Peyer's patch (tissue), 4 donors: Measurements from ENCODE around the gene CLECL1. TPM values are rescaled to one million over a fixed set of nuclear protein-coding genes. Genes with fewer than 3 reads are reported as not detected.
"Not testable (repeated sequence)": the region's sequence is repeated elsewhere in the genome, so short reads cannot be mapped to it uniquely, and the experiment has no call there.

ENCODE experiments used
- DNase-seq, 3 donors: peaks; one replicate each; pipeline ENCODE4 v3.0.0-alpha.2; 2017 to 2019
- H3K27ac ChIP-seq, 4 donors: fragments of 200-600 bp; sonication (generic); one replicate each; pipeline ENCODE4 v1.5.1; 2016 to 2019
- H3K27me3 ChIP-seq, 2 donors: fragments of 200-600 bp; sonication (generic); one replicate each; pipeline ENCODE4 v1.5.1; 2019
- H3K36me3 ChIP-seq, 3 donors: fragments of 200-600 bp; sonication (generic); one replicate each; pipeline ENCODE4 v1.5.1; 2016 to 2019
- H3K4me1 ChIP-seq, 4 donors: fragments of 200-600 bp; sonication (generic); one replicate each; pipeline ENCODE4 v1.5.1; 2016 to 2019
- H3K4me3 ChIP-seq, 4 donors: fragments of 200-600 bp; sonication (generic); 1 replicate in 3 of 4; 2 replicates in 1 of 4; pipeline ENCODE4 v1.5.1; 2016 to 2019; ENCODE audit warnings: mild to moderate bottlenecking in 1 of 4
- H3K9me3 ChIP-seq, 4 donors: fragments of 200-600 bp; sonication (generic); one replicate each; pipeline ENCODE4 v1.5.1; 2016 to 2019; ENCODE audit warnings: mild to moderate bottlenecking in 1 of 4
- CTCF ChIP-seq, 6 experiments: fragments of 450-650 bp in 4 of 6; fragments of 200-600 bp in 2 of 6; sonication (generic) in 1 of 6; IDR thresholded peaks; one replicate each; pipeline ENCODE4 v1.5.1; 2017 to 2019; ENCODE audit warnings: antibody characterized with exemption in 6 of 6, mild to moderate bottlenecking in 3 of 6, moderate library complexity in 1 of 6
- POLR2A ChIP-seq, 2 donors: fragments of 450-650 bp; IDR thresholded peaks; one replicate each; pipeline ENCODE4 v1.5.1; 2017; ENCODE audit warnings: antibody characterized with exemption in 2 of 2, mild to moderate bottlenecking in 2 of 2, moderate library complexity in 2 of 2
- total RNA-seq, 4 donors: library from RNA; depleted of rRNA; stranded (reverse); fragments of >200 nt; gene quantifications; one replicate each; pipeline ENCODE4 v1.1.0, GENCODE V29; 2016

Gene CLECL1
- total RNA-seq, 4 donors from 2014 or later = 4.1 to 4.2 TPM; not detected in 2

GRCh38 chr12:9699269-9699897, 33.5 kb downstream of the CLECL1 start:
- peak overlapping the region in 1 of 4 donors; percentile 11 for H3K27ac ChIP-seq
- H3K4me3 ChIP-seq = no peak overlapping the region
- peaks cover 0 to 8% (median 0%) of the 10 kb centered on the region in 4 donors for H3K4me1 ChIP-seq
- no peak for DNase-seq
- no peaks in the 10 kb centered on the region for H3K27me3 ChIP-seq
- TF ChIP-seq CTCF (IDR thresholded peaks at IDR 0.05) (no peak), POLR2A (IDR thresholded peaks at IDR 0.05) (no peak)
- no peaks in the 10 kb centered on the region for H3K9me3 ChIP-seq
- H3K36me3 ChIP-seq = peaks cover 0 to 9% (median 0%) of the 10 kb centered on the region in 3 donors

- Histone ChIP-seq H3K4me3 (no peak overlapping the region), H3K27me3 (no peaks in the 10 kb centered on the region), H3K9me3 (no peaks in the 10 kb centered on the region), H3K4me1 (peaks cover 0 to 8% (median 0%) of the 10 kb centered on the region in 4 donors), H3K36me3 (peaks cover 0 to 9% (median 0%) of the 10 kb centered on the region in 3 donors), H3K27ac (no peak overlapping the region)
- DNase-seq = no peak
- TF ChIP-seq POLR2A (IDR thresholded peaks at IDR 0.05) (no peak), CTCF (IDR thresholded peaks at IDR 0.05) (no peak)
Measured at GRCh38 chr12:9698681-9699080, 34.2 kb downstream of the CLECL1 start.

- no peak for DNase-seq
- no peaks in the 10 kb centered on the region for H3K9me3 ChIP-seq
- H3K4me3 ChIP-seq = no peak overlapping the region
- TF ChIP-seq POLR2A (IDR thresholded peaks at IDR 0.05) (no peak), CTCF (IDR thresholded peaks at IDR 0.05) (no peak)
- H3K27me3 ChIP-seq = no peaks in the 10 kb centered on the region
- peaks cover 0 to 8% (median 0%) of the 10 kb centered on the region in 4 donors for H3K4me1 ChIP-seq
- no peak overlapping the region for H3K27ac ChIP-seq
- H3K36me3 ChIP-seq = peaks cover 0 to 15% (median 0%) of the 10 kb centered on the region in 3 donors
Measured at GRCh38 chr12:9697619-9698018, 35.3 kb downstream of the CLECL1 start.

GRCh38 chr12:9695661-9696060, 37.2 kb downstream of the CLECL1 start:
- H3K9me3 ChIP-seq, H3K4me3 ChIP-seq, H3K4me1 ChIP-seq, DNase-seq, H3K27ac ChIP-seq, H3K27me3 ChIP-seq: not testable (repeated sequence)
- H3K36me3 ChIP-seq = peaks cover 0 to 16% (median 0%) of the 10 kb centered on the region in 3 donors

GRCh38 chr12:9695150-9695549, 37.7 kb downstream of the CLECL1 start:
- H3K4me1 ChIP-seq, DNase-seq, H3K27ac ChIP-seq, H3K9me3 ChIP-seq, H3K4me3 ChIP-seq, H3K27me3 ChIP-seq: not testable (repeated sequence)
- peaks cover 0 to 17% (median 0%) of the 10 kb centered on the region in 3 donors for H3K36me3 ChIP-seq

GRCh38 chr12:9694241-9694640, 38.7 kb downstream of the CLECL1 start:
- DNase-seq = no peak

More at GRCh38 chr12:9694241-9694640, 38.7 kb downstream of the CLECL1 start:
- H3K27me3 ChIP-seq = no peaks in the 10 kb centered on the region
- TF ChIP-seq CTCF (IDR thresholded peaks at IDR 0.05) (no peak), POLR2A (IDR thresholded peaks at IDR 0.05) (no peak)
- no peaks in the 10 kb centered on the region for H3K4me1 ChIP-seq
- H3K9me3 ChIP-seq = no peaks in the 10 kb centered on the region
- no peak overlapping the region for H3K27ac ChIP-seq
- H3K4me3 ChIP-seq = no peak overlapping the region
- H3K36me3 ChIP-seq = peaks cover 0 to 26% (median 0%) of the 10 kb centered on the region in 3 donors
